VCaP (cell line): ENCODE measurements around the gene ABTB2.

ENCODE experiments used
- H3K27ac ChIP-seq: fragments of 450-650 bp; 2 replicates; pipeline ENCODE4 v1.5.1; 2017
- CTCF ChIP-seq: fragments of 450-650 bp; conservative IDR thresholded peaks from 2 replicates; pipeline ENCODE4 v1.5.1; 2017; ENCODE audit warnings: mild to moderate bottlenecking, moderate library complexity

The ABTB2 gene

GRCh38 chr11:34145847-34146381 is 211.9 kb downstream of the ABTB2 start:
- TF ChIP-seq CTCF: no peak
- H3K27ac ChIP-seq: no peak overlapping the region

GRCh38 chr11:34145073-34145472 is 212.7 kb downstream of the ABTB2 start:
- TF ChIP-seq CTCF: no peak
- H3K27ac ChIP-seq: no peak overlapping the region

- no peak for TF ChIP-seq CTCF
- H3K27ac ChIP-seq: no peak overlapping the region
Measured at GRCh38 chr11:34143048-34143447, 214.8 kb downstream of the ABTB2 start.

GRCh38 chr11:34140149-34140548 is 217.7 kb downstream of the ABTB2 start:
- TF ChIP-seq CTCF: no peak
- H3K27ac ChIP-seq: no peak overlapping the region

GRCh38 chr11:34139346-34139745 is 218.5 kb downstream of the ABTB2 start:
- no peak overlapping the region for H3K27ac ChIP-seq
- TF ChIP-seq CTCF: no peak

GRCh38 chr11:34136420-34136819 is 221.4 kb downstream of the ABTB2 start:
- H3K27ac ChIP-seq: no peak overlapping the region
- no peak for TF ChIP-seq CTCF

GRCh38 chr11:34135439-34135838 is 222.4 kb downstream of the ABTB2 start:
- H3K27ac ChIP-seq: no peak overlapping the region
- TF ChIP-seq CTCF: no peak

- H3K27ac ChIP-seq: no peak overlapping the region
- no peak for TF ChIP-seq CTCF
Measured at GRCh38 chr11:34134765-34135164, 223.0 kb downstream of the ABTB2 start.
